ENCODE measurements around the gene NACC1. TPM values are rescaled to one million over a fixed set of nuclear protein-coding genes. Genes with fewer than 3 reads are reported as not detected.

NACC1 gene
- total RNA-seq, 2 experiments from 2014 or later: 116 to 119 TPM

GRCh38 chr19:13095934-13096927, 21.8 kb upstream of the NACC1 start:
- ChIA-PET CTCF (interaction anchor here (1.1 to 6.7 kb wide), 8 partner anchors 37 to 166 kb away, joined by 3 to 126 read pairs (median 17); no protein-coding TSS in a partner anchor), POLR2A (interaction anchor here (0.7 kb wide), 1 partner anchor 25 kb away, joined by 4 read pairs; no protein-coding TSS in a partner anchor)

GRCh38 chr19:13097033-13097462, 21.0 kb upstream of the NACC1 start:
- CTCF ChIA-PET: interaction anchor here (1.5 to 6.7 kb wide), 3 partner anchors 120 to 165 kb away, joined by 3 to 126 read pairs (median 57); no protein-coding TSS in a partner anchor
- POLR2A ChIA-PET: interaction anchor here (0.6 to 0.7 kb wide), 2 partner anchors 11 to 24 kb away, joined by 3 to 4 read pairs; no protein-coding TSS in a partner anchor

- ChIA-PET CTCF (interaction anchor here (6.7 kb wide), 1 partner anchor 120 kb away, joined by 126 read pairs; no protein-coding TSS in a partner anchor), POLR2A (interaction anchor here (0.6 to 0.7 kb wide), 2 partner anchors 11 to 24 kb away, joined by 3 to 4 read pairs; no protein-coding TSS in a partner anchor)
Observed at GRCh38 chr19:13097463-13098258, 20.4 kb upstream of the NACC1 start.

- CTCF ChIA-PET: no interaction called here
- POLR2A ChIA-PET: no interaction called here
Observed at GRCh38 chr19:13098277-13099072, 19.6 kb upstream of the NACC1 start.

GRCh38 chr19:13099073-13099999, 18.7 kb upstream of the NACC1 start:
- ChIA-PET CTCF (interaction anchor here (1.0 to 1.7 kb wide), 4 partner anchors 56 to 134 kb away, joined by 3 to 14 read pairs (median 4); no protein-coding TSS in a partner anchor), POLR2A (interaction anchor here (0.6 kb wide), 3 partner anchors 18 to 48 kb away, joined by 3 to 9 read pairs (median 7); no protein-coding TSS in a partner anchor)

GRCh38 chr19:13100031-13100588, 18.0 kb upstream of the NACC1 start:
- ChIA-PET CTCF (interaction anchor here (0.6 to 1.7 kb wide), 7 partner anchors 39 to 135 kb away, joined by 3 to 14 read pairs (median 4); no protein-coding TSS in a partner anchor), POLR2A (interaction anchor here (0.6 kb wide), 2 partner anchors 17 to 19 kb away, joined by 3 to 9 read pairs; no protein-coding TSS in a partner anchor)

- POLR2A ChIA-PET: no interaction called here
- CTCF ChIA-PET: interaction anchor here (0.8 to 1.2 kb wide), 4 partner anchors 13 to 136 kb away, joined by 3 to 4 read pairs (median 3); no protein-coding TSS in a partner anchor
Observed at GRCh38 chr19:13100841-13101589, 17.0 kb upstream of the NACC1 start.

- CTCF ChIA-PET: interaction anchor here (0.8 to 1.2 kb wide), 3 partner anchors 12 to 136 kb away, joined by 3 to 4 read pairs (median 3); no protein-coding TSS in a partner anchor
Observed at GRCh38 chr19:13101590-13102415, 16.3 kb upstream of the NACC1 start.

GRCh38 chr19:13102416-13102665, 15.7 kb upstream of the NACC1 start:
- ChIA-PET POLR2A (no interaction called here), CTCF (no interaction called here)

More at GRCh38 chr19:13101590-13102415, 16.3 kb upstream of the NACC1 start:
- POLR2A ChIA-PET: no interaction called here

GRCh38 chr19:13102666-13103580, 15.1 kb upstream of the NACC1 start, which contains the start of gene LYL1:
Gene LYL1, minus strand, starts transcription at chr19:13102858. Its CDS starts 1,687 bp downstream, at chr19:13101171.
- POLR2A ChIA-PET: no interaction called here

GRCh38 chr19:13103581-13104359, 14.3 kb upstream of the NACC1 start:
- CTCF ChIA-PET: interaction anchor here (1.2 to 2.7 kb wide), 8 partner anchors 9 to 139 kb away, joined by 3 to 16 read pairs (median 8); partner anchors contain the start of genes NACC1 and TRMT1
- POLR2A ChIA-PET: interaction anchor here (0.6 to 1.4 kb wide), 3 partner anchors 12 to 49 kb away, joined by 3 to 5 read pairs (median 3); partner anchors contain the start of gene NACC1

More at GRCh38 chr19:13102666-13103580, 15.1 kb upstream of the NACC1 start, which contains the start of gene LYL1:
- CTCF ChIA-PET: interaction anchor here (1.8 to 2.7 kb wide), 4 partner anchors 17 to 138 kb away, joined by 5 to 16 read pairs (median 10); partner anchors contain the start of gene NACC1

- POLR2A ChIA-PET: interaction anchor here (0.6 to 1.4 kb wide), 4 partner anchors 11 to 48 kb away, joined by 3 to 5 read pairs (median 3); partner anchors contain the start of gene NACC1
- CTCF ChIA-PET: interaction anchor here (0.8 to 2.7 kb wide), 9 partner anchors 10 to 159 kb away, joined by 3 to 16 read pairs (median 8); partner anchors contain the start of genes NACC1 and TRMT1
Observed at GRCh38 chr19:13104360-13104847, 13.7 kb upstream of the NACC1 start.

Measured in activated CD8-positive, alpha-beta memory T cell treated with anti-CD3 and anti-CD28 coated beads for 36 hours (primary cell).